Uterus (tissue), 4 donors: ENCODE data around the gene RABGAP1L. TPM values are rescaled to one million over a fixed set of nuclear protein-coding genes. Genes with fewer than 3 reads are reported as not detected.

Experiments
- DNase-seq, 2 donors: peaks; one replicate each; pipeline ENCODE4 v3.0.0-alpha.2; 2019 to 2020
- H3K27ac ChIP-seq, 2 donors: fragments of 200-600 bp; sonication (generic); 1 replicate in 1 of 2; 2 replicates in 1 of 2; pipeline ENCODE4 v1.5.1; 2016 to 2018
- H3K27me3 ChIP-seq, 2 donors: fragments of 200-600 bp; sonication (generic); one replicate each; pipeline ENCODE4 v1.5.1; 2018 to 2019; ENCODE audit warnings: control low read depth in 1 of 2
- H3K36me3 ChIP-seq, 2 donors: fragments of 200-600 bp; sonication (generic); one replicate each; pipeline ENCODE4 v1.5.1; 2019; ENCODE audit warnings: control low read depth in 1 of 2
- H3K4me1 ChIP-seq, 2 donors: fragments of 200-600 bp; sonication (generic); one replicate each; pipeline ENCODE4 v1.5.1; 2018 to 2019; ENCODE audit warnings: control low read depth in 1 of 2
- H3K4me3 ChIP-seq, 2 donors: fragments of 200-600 bp; sonication (generic); 1 replicate in 1 of 2; 2 replicates in 1 of 2; pipeline ENCODE4 v1.5.1; 2018 to 2019; ENCODE audit warnings: mild to moderate bottlenecking in 1 of 2
- H3K9me3 ChIP-seq, 2 donors: fragments of 200-600 bp; sonication (generic); one replicate each; pipeline ENCODE4 v1.5.1; 2019; ENCODE audit warnings: control low read depth in 1 of 2
- CTCF ChIP-seq, 4 experiments: fragments of 200-600 bp in 2 of 4; fragments of 450-650 bp in 2 of 4; sonication (generic) in 2 of 4; IDR thresholded peaks; one replicate each; pipeline ENCODE4 v1.5.1; 2016 to 2019; ENCODE audit warnings: antibody characterized with exemption in 4 of 4, mild to moderate bottlenecking in 2 of 4, moderate library complexity in 1 of 4
- POLR2A ChIP-seq, 2 donors: fragments of 450-650 bp; IDR thresholded peaks; one replicate each; pipeline ENCODE4 v1.6.1; 2016; ENCODE audit warnings: antibody characterized with exemption in 2 of 2, mild to moderate bottlenecking in 1 of 2, moderate library complexity in 1 of 2
- intact Hi-C: fragments of 100-400 bp; cut with DNase I; formaldehyde crosslinking; loops from one replicate; pipeline ENCODE4 v1.15.1; 2023; ENCODE audit warnings: low total_unique reads
- total RNA-seq, 4 donors: library from RNA; depleted of rRNA in 3 of 4; stranded (reverse); fragments of >200 nt in 3 of 4; gene quantifications; one replicate each; pipeline versions ENCODE4 v1.1.0 to v1.2.4, GENCODE V29; 2014 to 2023
- donor health status: DM: yes; HTN: yes; CAD: no.

The RABGAP1L gene
- total RNA-seq, 4 donors from 2014 or later = 19.1 to 93.7 (median 35.1) TPM

GRCh38 chr1:174466607-174467006, 307.3 kb downstream of the RABGAP1L start:
- Histone ChIP-seq H3K4me1 (no peaks in the 10 kb centered on the region), H3K4me3 (no peak overlapping the region), H3K27ac (no peak overlapping the region), H3K27me3 (no peaks in the 10 kb centered on the region), H3K9me3 (no peaks in the 10 kb centered on the region), H3K36me3 (no peaks in the 10 kb centered on the region)
- TF ChIP-seq CTCF (IDR thresholded peaks at IDR 0.05) (no peak), POLR2A (IDR thresholded peaks at IDR 0.05) (no peak)
- intact Hi-C loops = no loop called here
- DNase-seq = no peak

GRCh38 chr1:174469052-174469451, 309.7 kb downstream of the RABGAP1L start:
- Histone ChIP-seq H3K4me1 (no peaks in the 10 kb centered on the region), H3K36me3 (no peaks in the 10 kb centered on the region), H3K4me3 (no peak overlapping the region), H3K9me3 (no peaks in the 10 kb centered on the region), H3K27me3 (no peaks in the 10 kb centered on the region), H3K27ac (no peak overlapping the region)
- intact Hi-C loops = no loop called here
- DNase-seq = no peak
- TF ChIP-seq CTCF (IDR thresholded peaks at IDR 0.05) = no peak

GRCh38 chr1:174469687-174470086, 310.4 kb downstream of the RABGAP1L start:
- Histone ChIP-seq H3K27me3 (no peaks in the 10 kb centered on the region), H3K27ac (no peak overlapping the region), H3K36me3 (no peaks in the 10 kb centered on the region), H3K9me3 (no peaks in the 10 kb centered on the region), H3K4me3 (no peak overlapping the region), H3K4me1 (no peaks in the 10 kb centered on the region)
- DNase-seq = no peak
- intact Hi-C loops = no loop called here
- no peak for TF ChIP-seq POLR2A (IDR thresholded peaks at IDR 0.05)

- Histone ChIP-seq H3K27me3 (no peaks in the 10 kb centered on the region), H3K27ac (no peak overlapping the region), H3K4me3 (no peak overlapping the region), H3K9me3 (no peaks in the 10 kb centered on the region), H3K4me1 (no peaks in the 10 kb centered on the region), H3K36me3 (no peaks in the 10 kb centered on the region)
- no peak for TF ChIP-seq CTCF (IDR thresholded peaks at IDR 0.05)
- TF ChIP-seq POLR2A (IDR thresholded peaks at IDR 0.05) = no peak
- intact Hi-C loops = no loop called here
- no peak for DNase-seq
These were observed 320.0 kb downstream of the RABGAP1L start for GRCh38 chr1:174479281-174479680.

GRCh38 chr1:174480324-174480723, 321.0 kb downstream of the RABGAP1L start:
- DNase-seq = no peak
- no peak for TF ChIP-seq CTCF (IDR thresholded peaks at IDR 0.05)
- TF ChIP-seq POLR2A (IDR thresholded peaks at IDR 0.05) = no peak
- intact Hi-C loops = no loop called here
- no peak overlapping the region for H3K27ac ChIP-seq
- no peak overlapping the region for H3K4me3 ChIP-seq
- no peaks in the 10 kb centered on the region for H3K4me1 ChIP-seq
- no peaks in the 10 kb centered on the region for H3K36me3 ChIP-seq
- no peaks in the 10 kb centered on the region for H3K9me3 ChIP-seq
- H3K27me3 ChIP-seq = no peaks in the 10 kb centered on the region

- no peaks in the 10 kb centered on the region for H3K4me1 ChIP-seq
- no peaks in the 10 kb centered on the region for H3K9me3 ChIP-seq
- no peaks in the 10 kb centered on the region for H3K27me3 ChIP-seq
- no peak overlapping the region for H3K4me3 ChIP-seq
- no peak overlapping the region for H3K27ac ChIP-seq
- intact Hi-C loops = no loop called here
- TF ChIP-seq CTCF (IDR thresholded peaks at IDR 0.05) = no peak
- TF ChIP-seq POLR2A (IDR thresholded peaks at IDR 0.05) = no peak
- no peak for DNase-seq
- H3K36me3 ChIP-seq = peaks cover 0 to 4% of the 10 kb centered on the region in 2 donors
These were observed 332.3 kb downstream of the RABGAP1L start for GRCh38 chr1:174491606-174492005.
